ENCODE measurements around the gene PLEKHB2.

- TF ChIP-seq POLR2AphosphoS5 (IDR thresholded peaks at IDR 0.05) (no peak), CTCF (IDR thresholded peaks at IDR 0.05) (no peak), POLR2A (IDR thresholded peaks at IDR 0.05) (no peak)
Measured at GRCh38 chr2:131058920-131059319, 46.2 kb upstream of the PLEKHB2 start.
